Osteoblast (primary cell): ENCODE data around the gene HS6ST3. TPM values are rescaled to one million over a fixed set of nuclear protein-coding genes. Genes with fewer than 3 reads are reported as not detected.
"Not testable (repeated sequence)": the region's sequence is repeated elsewhere in the genome, so short reads cannot be mapped to it uniquely, and the experiment has no call there.

Source experiments
- DNase-seq: peaks from one replicate; pipeline ENCODE4 v3.0.0; 2011; ENCODE audit warnings: low spot score, mixed read lengths; ENCODE audit not compliant: insufficient read length; ENCODE audit errors: missing footprints
- H2AFZ ChIP-seq: 2 replicates; pipeline ENCODE4 v1.6.0; 2011; ENCODE audit warnings: mild to moderate bottlenecking, low read length
- H3K27ac ChIP-seq: 2 replicates; pipeline ENCODE4 v1.5.1; 2011; ENCODE audit warnings: mild to moderate bottlenecking, low read depth, low read length, moderate library complexity
- H3K27me3 ChIP-seq: 2 replicates; pipeline ENCODE4 v1.6.0; 2012; ENCODE audit warnings: mild to moderate bottlenecking, control low read depth, inconsistent platforms, low read length, moderate library complexity; ENCODE audit not compliant: insufficient read depth
- H3K36me3 ChIP-seq: 2 replicates; pipeline ENCODE4 v1.5.1; 2011; ENCODE audit warnings: mild to moderate bottlenecking, low read length, control low read depth, moderate library complexity; ENCODE audit not compliant: insufficient read depth
- H3K4me1 ChIP-seq: 2 replicates; pipeline ENCODE4 v1.5.1; 2011; ENCODE audit warnings: mild to moderate bottlenecking, low read length, control low read depth, moderate library complexity; ENCODE audit not compliant: insufficient read depth
- H3K4me2 ChIP-seq: 2 replicates; pipeline ENCODE4 v1.6.0; 2011; ENCODE audit warnings: mild to moderate bottlenecking, low read length; ENCODE audit not compliant: insufficient read depth
- H3K4me3 ChIP-seq: fragments of 200-600 bp; sonication (generic); 3 replicates; pipeline ENCODE4 v1.5.1; 2012; ENCODE audit warnings: mild to moderate bottlenecking, low read length, inconsistent platforms; ENCODE audit not compliant: insufficient read depth
- H3K79me2 ChIP-seq: 2 replicates; pipeline ENCODE4 v1.6.0; 2012; ENCODE audit warnings: mild to moderate bottlenecking, low read length, control low read depth, inconsistent platforms; ENCODE audit not compliant: insufficient read depth
- H3K9me3 ChIP-seq: 2 replicates; pipeline ENCODE4 v1.5.1; 2011; ENCODE audit warnings: low read depth, low read length, control low read depth
- H4K20me1 ChIP-seq: 2 replicates; pipeline ENCODE4 v1.6.0; 2012; ENCODE audit warnings: mild to moderate bottlenecking, low read length, control low read depth; ENCODE audit not compliant: insufficient read depth
- total RNA-seq: library from RNA; depleted of rRNA; stranded (reverse); fragments of >200 nt; gene quantifications from 2 replicates; pipeline ENCODE4 v1.2.3, GENCODE V29; 2012
- TF ChIP-seq, protein P1 (sequence below): IDR thresholded peaks from 2 replicates; pipeline ENCODE4 v1.5.1; 2011; ENCODE audit warnings: mild to moderate bottlenecking, low read depth, low read length, moderate library complexity; ENCODE audit errors: extremely low read depth

Gene HS6ST3
- total RNA-seq, 1 donor, result not detected

DNA sequence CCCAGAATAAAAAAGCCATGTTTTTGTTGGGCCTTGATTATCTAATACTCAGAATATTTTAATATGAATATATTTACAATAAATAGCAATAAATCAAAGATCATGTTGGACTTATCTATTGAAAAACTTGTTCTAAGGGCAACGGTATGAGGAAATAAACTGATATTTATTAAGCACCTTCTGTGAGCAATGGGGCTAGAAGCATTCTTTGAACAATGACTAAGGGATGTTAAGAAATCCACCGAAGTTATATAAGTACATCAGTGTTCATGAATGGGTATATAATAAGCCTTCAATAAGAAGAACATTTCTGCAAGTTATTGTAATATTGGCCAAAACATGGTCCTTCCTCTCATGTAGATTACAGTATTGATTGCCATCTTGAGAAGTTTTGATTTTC is 682.5 kb downstream of the HS6ST3 start:
- H3K27me3 ChIP-seq, result no peaks in the 10 kb centered on the region
- no peak overlapping the region for H2AFZ ChIP-seq
- no peak for DNase-seq
- no peak overlapping the region for H3K4me2 ChIP-seq
- no peak overlapping the region for H3K4me3 ChIP-seq
- no peak overlapping the region for H3K27ac ChIP-seq
- TF ChIP-seq, protein P1, sequence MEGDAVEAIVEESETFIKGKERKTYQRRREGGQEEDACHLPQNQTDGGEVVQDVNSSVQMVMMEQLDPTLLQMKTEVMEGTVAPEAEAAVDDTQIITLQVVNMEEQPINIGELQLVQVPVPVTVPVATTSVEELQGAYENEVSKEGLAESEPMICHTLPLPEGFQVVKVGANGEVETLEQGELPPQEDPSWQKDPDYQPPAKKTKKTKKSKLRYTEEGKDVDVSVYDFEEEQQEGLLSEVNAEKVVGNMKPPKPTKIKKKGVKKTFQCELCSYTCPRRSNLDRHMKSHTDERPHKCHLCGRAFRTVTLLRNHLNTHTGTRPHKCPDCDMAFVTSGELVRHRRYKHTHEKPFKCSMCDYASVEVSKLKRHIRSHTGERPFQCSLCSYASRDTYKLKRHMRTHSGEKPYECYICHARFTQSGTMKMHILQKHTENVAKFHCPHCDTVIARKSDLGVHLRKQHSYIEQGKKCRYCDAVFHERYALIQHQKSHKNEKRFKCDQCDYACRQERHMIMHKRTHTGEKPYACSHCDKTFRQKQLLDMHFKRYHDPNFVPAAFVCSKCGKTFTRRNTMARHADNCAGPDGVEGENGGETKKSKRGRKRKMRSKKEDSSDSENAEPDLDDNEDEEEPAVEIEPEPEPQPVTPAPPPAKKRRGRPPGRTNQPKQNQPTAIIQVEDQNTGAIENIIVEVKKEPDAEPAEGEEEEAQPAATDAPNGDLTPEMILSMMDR, result no peak
- no peaks in the 10 kb centered on the region for H3K4me1 ChIP-seq
- no peaks in the 10 kb centered on the region for H4K20me1 ChIP-seq
- H3K9me3 ChIP-seq, result peaks cover 2% of the 10 kb centered on the region
- H3K79me2 ChIP-seq, result no peaks in the 10 kb centered on the region
- no peaks in the 10 kb centered on the region for H3K36me3 ChIP-seq

DNA sequence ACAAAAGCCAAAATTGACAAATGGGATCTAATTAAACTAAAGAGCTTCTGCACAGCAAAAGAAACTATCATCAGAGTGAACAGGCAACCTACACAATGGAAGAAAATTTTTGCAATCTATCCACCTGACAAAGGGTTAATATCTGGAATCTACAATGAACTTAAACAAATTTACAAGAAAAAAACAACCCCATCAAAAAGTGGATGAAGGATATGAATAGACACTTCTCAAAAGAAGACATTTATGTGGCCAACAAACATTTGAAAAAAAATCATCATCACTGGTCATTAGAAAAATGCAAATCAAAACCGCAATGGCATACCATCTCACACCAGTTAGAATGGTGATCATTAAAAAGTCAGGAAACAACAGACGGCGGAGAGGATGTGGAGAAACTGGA is 688.4 kb downstream of the HS6ST3 start:
- H2AFZ ChIP-seq, DNase-seq, H3K79me2 ChIP-seq, H3K36me3 ChIP-seq, H3K9me3 ChIP-seq, H4K20me1 ChIP-seq, H3K27me3 ChIP-seq, H3K27ac ChIP-seq, H3K4me2 ChIP-seq, H3K4me3 ChIP-seq, H3K4me1 ChIP-seq: not testable (repeated sequence)

DNA sequence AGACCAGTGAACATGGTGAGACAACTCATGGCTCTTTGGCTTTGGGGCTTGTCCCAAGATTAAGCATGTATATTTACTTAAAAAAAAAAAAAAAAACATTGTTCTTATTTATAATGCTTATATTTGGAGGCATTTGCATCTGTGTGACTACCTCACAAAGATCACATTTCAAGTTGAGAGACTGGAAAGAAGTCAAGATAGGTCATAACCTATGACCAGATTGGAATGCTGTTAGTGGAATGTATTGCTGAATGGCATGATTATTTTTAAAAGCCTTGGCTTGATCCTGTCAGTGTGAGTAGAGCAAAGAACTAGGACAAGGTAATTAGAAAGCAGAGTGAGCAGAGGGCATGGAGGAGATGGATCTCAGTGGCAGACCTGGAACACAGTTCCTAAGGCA is 689.8 kb downstream of the HS6ST3 start:
- Histone ChIP-seq H3K4me1 (no peaks in the 10 kb centered on the region), H3K36me3 (no peaks in the 10 kb centered on the region), H3K4me3 (no peak overlapping the region)

DNA sequence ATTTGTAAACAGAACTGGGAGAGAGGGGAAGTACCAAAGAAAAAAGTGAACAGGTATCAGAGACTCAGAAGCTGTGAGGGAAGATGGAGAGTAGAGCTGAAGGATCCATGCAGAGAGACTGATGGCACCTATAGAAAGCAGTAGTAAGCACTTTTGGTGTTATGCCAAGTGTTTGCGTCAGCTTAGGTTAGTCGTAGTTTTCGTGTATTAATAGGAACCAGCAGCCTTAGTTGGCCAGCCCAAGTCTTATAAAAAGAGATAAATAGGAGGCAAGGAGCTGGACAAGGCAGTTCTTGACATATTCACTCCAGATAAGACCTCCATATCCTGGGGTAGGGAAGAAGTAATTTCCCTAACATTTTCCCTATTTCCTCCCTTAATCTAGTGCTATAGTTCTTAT is 690.2 kb downstream of the HS6ST3 start:
- Histone ChIP-seq H3K27me3 (no peaks in the 10 kb centered on the region), H3K27ac (no peak overlapping the region), H3K36me3 (no peaks in the 10 kb centered on the region), H3K4me2 (no peak overlapping the region), H3K4me1 (no peaks in the 10 kb centered on the region), H3K9me3 (no peaks in the 10 kb centered on the region), H3K4me3 (no peak overlapping the region), H3K79me2 (no peaks in the 10 kb centered on the region), H2AFZ (no peak overlapping the region), H4K20me1 (no peaks in the 10 kb centered on the region)
- no peak for DNase-seq
- TF ChIP-seq, protein P1, result no peak

More for the DNA sequence above, 689.8 kb downstream of the HS6ST3 start:
- Histone ChIP-seq H3K4me2 (no peak overlapping the region), H4K20me1 (no peaks in the 10 kb centered on the region), H3K27ac (no peak overlapping the region), H2AFZ (no peak overlapping the region), H3K79me2 (no peaks in the 10 kb centered on the region), H3K9me3 (no peaks in the 10 kb centered on the region), H3K27me3 (no peaks in the 10 kb centered on the region)
- DNase-seq, result no peak
- TF ChIP-seq, protein P1, result no peak
